Upper lobe of right lung (tissue), 1 donor: ENCODE data around the gene THAP5. TPM values are rescaled to one million over a fixed set of nuclear protein-coding genes. Genes with fewer than 3 reads are reported as not detected.

Source experiments
- ATAC-seq: fragments of 200-7000 bp; cut with Tn5 transposase; one replicate; pipeline ENCODE4 v1.9.1; 2020; ENCODE audit warnings: mild to moderate bottlenecking, moderate library complexity
- DNase-seq: peaks from one replicate; pipeline ENCODE4 v3.0.0-alpha.2; 2020
- H3K27ac ChIP-seq: fragments of 200-600 bp; one replicate; pipeline ENCODE4 v1.8.0; 2022
- H3K27me3 ChIP-seq: fragments of 200-600 bp; one replicate; pipeline ENCODE4 v1.8.0; 2022; ENCODE audit warnings: mild to moderate bottlenecking
- H3K36me3 ChIP-seq: fragments of 200-600 bp; one replicate; pipeline ENCODE4 v1.8.0; 2022
- H3K4me1 ChIP-seq: fragments of 200-600 bp; one replicate; pipeline ENCODE4 v1.8.0; 2022
- H3K4me3 ChIP-seq: fragments of 200-600 bp; one replicate; pipeline ENCODE4 v1.8.0; 2022; ENCODE audit warnings: mild to moderate bottlenecking
- H3K9me3 ChIP-seq: fragments of 200-600 bp; one replicate; pipeline ENCODE4 v1.8.0; 2022
- CTCF ChIP-seq: fragments of 200-600 bp; IDR thresholded peaks from one replicate; pipeline ENCODE4 v1.8.0; 2022; ENCODE audit warnings: antibody characterized with exemption
- intact Hi-C: fragments of 100-400 bp; cut with DNase I; formaldehyde crosslinking; loops from one replicate; pipeline ENCODE4 v1.11.0; 2022
- total RNA-seq: library from RNA; stranded (reverse); fragmentation: NEBNext Ultra II Directional; extraction: Animal tissue kit (Norgen Biotek cat#: 25700); gene quantifications from one replicate; pipeline ENCODE4 v1.2.1, GENCODE V29; 2021
- donor health status: DM: no; HTN: yes; CAD: no; lungs with severe emphysema.

THAP5 gene
- total RNA-seq, 1 donor from 2014 or later, result 26.3 TPM

- H3K9me3 ChIP-seq, result no peaks in the 10 kb centered on the region
- no peaks in the 10 kb centered on the region for H3K4me1 ChIP-seq
- no peak for DNase-seq
- H3K36me3 ChIP-seq, result peaks cover 60% of the 10 kb centered on the region
- ATAC-seq, result no peak
- no peak overlapping the region for H3K4me3 ChIP-seq
- no peak for TF ChIP-seq CTCF
- H3K27me3 ChIP-seq, result no peaks in the 10 kb centered on the region
- intact Hi-C loops, result no loop called here
- no peak overlapping the region for H3K27ac ChIP-seq
Measured at GRCh38 chr7:108515630-108516029, 53.9 kb downstream of the THAP5 start.

- TF ChIP-seq CTCF, result no peak
Measured at GRCh38 chr7:108515013-108515412, 54.5 kb downstream of the THAP5 start.

More at GRCh38 chr7:108515013-108515412, 54.5 kb downstream of the THAP5 start:
- H3K27ac ChIP-seq, result no peak overlapping the region
- ATAC-seq (no peak), DNase-seq (no peak)
- peaks cover 59% of the 10 kb centered on the region for H3K36me3 ChIP-seq
- H3K4me1 ChIP-seq, result no peaks in the 10 kb centered on the region
- no peaks in the 10 kb centered on the region for H3K27me3 ChIP-seq
- no peak overlapping the region for H3K4me3 ChIP-seq
- intact Hi-C loops, result no loop called here
- no peaks in the 10 kb centered on the region for H3K9me3 ChIP-seq

Other genes with a start within 250 kb of the THAP5 start
- 2.0 TPM for gene NRCAM, start 113.3 kb downstream of the THAP5 start, total RNA-seq
- 27.4 TPM for gene PNPLA8, start 43.6 kb downstream of the THAP5 start, total RNA-seq
- gene DNAJB9, start 168 bp upstream of the THAP5 start, total RNA-seq, result 36.5 TPM